Gastrocnemius medialis (tissue), 4 donors: ENCODE results near the gene DTNB. TPM values are rescaled to one million over a fixed set of nuclear protein-coding genes. Genes with fewer than 3 reads are reported as not detected.

Source experiments
- ATAC-seq, 2 donors: fragments of 150-250 bp; one replicate each; pipeline ENCODE4 v1.9.1; 2016
- DNase-seq, 2 donors: peaks; one replicate each; pipeline ENCODE4 v3.0.0-alpha.2; 2019
- H3K27ac ChIP-seq, 4 donors: fragments of 200-600 bp; sonication (generic); 1 replicate in 1 of 4; 2 replicates in 3 of 4; pipeline ENCODE4 v1.5.1; 2016 to 2018; ENCODE audit warnings: mild to moderate bottlenecking in 2 of 4, moderate library complexity in 1 of 4
- H3K27me3 ChIP-seq, 3 donors: fragments of 200-600 bp; sonication (generic) in 2 of 3; 1 replicate in 1 of 3; 2 replicates in 2 of 3; pipeline versions ENCODE4 v1.5.1 to v1.6.0; 2016 to 2019; ENCODE audit warnings: mild to moderate bottlenecking in 1 of 3, moderate library complexity in 1 of 3
- H3K36me3 ChIP-seq, 2 donors: fragments of 200-600 bp; sonication (generic) in 1 of 2; one replicate each; pipeline ENCODE4 v1.5.1; 2017 to 2018
- H3K4me1 ChIP-seq, 2 donors: fragments of 200-600 bp; sonication (generic) in 1 of 2; one replicate each; pipeline ENCODE4 v1.5.1; 2016 to 2017; ENCODE audit warnings: mild to moderate bottlenecking in 2 of 2
- H3K4me3 ChIP-seq, 4 donors: fragments of 200-600 bp; sonication (generic) in 3 of 4; 1 replicate in 1 of 4; 2 replicates in 3 of 4; pipeline ENCODE4 v1.5.1; 2016 to 2019; ENCODE audit warnings: mild to moderate bottlenecking in 2 of 4
- H3K9me3 ChIP-seq, 3 donors: fragments of 200-600 bp; sonication (generic) in 2 of 3; 1 replicate in 1 of 3; 2 replicates in 2 of 3; pipeline ENCODE4 v1.5.1; 2016 to 2019
- POLR2A ChIP-seq, 2 donors: fragments of 450-650 bp; IDR thresholded peaks; one replicate each; pipeline ENCODE4 v1.6.1; 2017; ENCODE audit warnings: antibody characterized with exemption in 2 of 2, mild to moderate bottlenecking in 2 of 2, moderate library complexity in 2 of 2
- in situ Hi-C, 4 donors: fragments of 200-750 bp; cut with MboI; loops; one replicate each; pipeline versions ENCODE4 v1.15.0 to v1.8.0; 2017; ENCODE audit warnings: low sequenced_read_pairs in 4 of 4
- intact Hi-C: fragments of 100-400 bp; cut with DNase I; formaldehyde crosslinking; loops from one replicate; pipeline ENCODE4 v1.15.1; 2023; ENCODE audit warnings: low total_unique reads
- total RNA-seq, 4 donors: library from RNA; depleted of rRNA; stranded (reverse); fragments of >200 nt; gene quantifications; one replicate each; pipeline versions ENCODE4 v1.1.0 to v1.2.3, GENCODE V29; 2016
- TF ChIP-seq, protein P1 (sequence below), 5 experiments: fragments of 450-650 bp in 3 of 5; fragments of 200-600 bp in 2 of 5; sonication (generic) in 2 of 5; IDR thresholded peaks in 4 of 5; conservative IDR thresholded peaks in 1 of 5; 1 replicate in 4 of 5; 2 replicates in 1 of 5; pipeline ENCODE4 v1.5.1; 2016 to 2019; ENCODE audit warnings: antibody characterized with exemption in 5 of 5, mild to moderate bottlenecking in 3 of 5, moderate library complexity in 3 of 5

DTNB gene
- total RNA-seq, 4 donors from 2014 or later: 1.0 to 6.6 (median 4.1) TPM

DNA sequence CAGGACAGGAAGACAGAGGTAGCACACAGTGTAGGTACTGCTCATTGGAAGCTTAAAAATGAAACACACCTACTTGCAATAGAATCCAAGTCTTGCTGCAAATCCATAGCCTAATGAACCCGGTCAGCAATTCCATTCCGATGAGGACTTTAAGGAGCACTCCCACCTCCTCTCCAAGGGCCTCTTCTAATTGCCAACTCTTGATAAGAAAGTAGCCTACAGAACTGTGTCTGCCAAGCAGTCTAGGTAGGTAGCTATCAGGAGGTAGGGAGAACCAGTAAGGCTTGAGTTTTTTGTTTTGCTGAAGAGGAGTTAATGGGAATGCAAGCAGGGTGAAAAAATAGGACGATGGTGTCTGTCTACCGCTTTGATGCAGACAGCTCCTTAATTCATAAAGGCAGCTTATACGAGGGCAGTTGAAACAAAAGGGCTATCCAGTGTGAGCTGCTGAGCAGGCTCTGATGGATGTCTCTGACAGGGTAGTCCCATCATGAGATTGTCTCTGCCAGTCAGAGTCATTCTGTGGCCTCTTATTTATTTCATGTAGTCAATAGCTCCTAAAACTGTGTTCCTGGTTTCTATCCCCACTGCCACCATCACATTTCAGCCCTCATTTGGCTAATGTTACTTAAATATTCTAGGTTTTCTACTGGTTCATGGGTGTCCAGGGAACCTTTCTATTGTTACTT is 176.0 kb downstream of the DTNB start:
- Histone ChIP-seq H3K4me3 (no peak overlapping the region), H3K27ac (no peak overlapping the region), H3K36me3 (no peaks in the 10 kb centered on the region), H3K9me3 (no peaks in the 10 kb centered on the region), H3K27me3 (no peaks in the 10 kb centered on the region), H3K4me1 (no peaks in the 10 kb centered on the region)
- DNase-seq (no peak), ATAC-seq (no peak)
- intact Hi-C loops (no loop called here), in situ Hi-C loops (no loop called here)
- TF ChIP-seq POLR2A (IDR thresholded peaks at IDR 0.05): no peak
- TF ChIP-seq, protein P1, sequence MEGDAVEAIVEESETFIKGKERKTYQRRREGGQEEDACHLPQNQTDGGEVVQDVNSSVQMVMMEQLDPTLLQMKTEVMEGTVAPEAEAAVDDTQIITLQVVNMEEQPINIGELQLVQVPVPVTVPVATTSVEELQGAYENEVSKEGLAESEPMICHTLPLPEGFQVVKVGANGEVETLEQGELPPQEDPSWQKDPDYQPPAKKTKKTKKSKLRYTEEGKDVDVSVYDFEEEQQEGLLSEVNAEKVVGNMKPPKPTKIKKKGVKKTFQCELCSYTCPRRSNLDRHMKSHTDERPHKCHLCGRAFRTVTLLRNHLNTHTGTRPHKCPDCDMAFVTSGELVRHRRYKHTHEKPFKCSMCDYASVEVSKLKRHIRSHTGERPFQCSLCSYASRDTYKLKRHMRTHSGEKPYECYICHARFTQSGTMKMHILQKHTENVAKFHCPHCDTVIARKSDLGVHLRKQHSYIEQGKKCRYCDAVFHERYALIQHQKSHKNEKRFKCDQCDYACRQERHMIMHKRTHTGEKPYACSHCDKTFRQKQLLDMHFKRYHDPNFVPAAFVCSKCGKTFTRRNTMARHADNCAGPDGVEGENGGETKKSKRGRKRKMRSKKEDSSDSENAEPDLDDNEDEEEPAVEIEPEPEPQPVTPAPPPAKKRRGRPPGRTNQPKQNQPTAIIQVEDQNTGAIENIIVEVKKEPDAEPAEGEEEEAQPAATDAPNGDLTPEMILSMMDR (IDR thresholded peaks at IDR 0.05 in 4 of 5, conservative IDR thresholded peaks at IDR 0.05 in 1 of 5): no peak

DNA sequence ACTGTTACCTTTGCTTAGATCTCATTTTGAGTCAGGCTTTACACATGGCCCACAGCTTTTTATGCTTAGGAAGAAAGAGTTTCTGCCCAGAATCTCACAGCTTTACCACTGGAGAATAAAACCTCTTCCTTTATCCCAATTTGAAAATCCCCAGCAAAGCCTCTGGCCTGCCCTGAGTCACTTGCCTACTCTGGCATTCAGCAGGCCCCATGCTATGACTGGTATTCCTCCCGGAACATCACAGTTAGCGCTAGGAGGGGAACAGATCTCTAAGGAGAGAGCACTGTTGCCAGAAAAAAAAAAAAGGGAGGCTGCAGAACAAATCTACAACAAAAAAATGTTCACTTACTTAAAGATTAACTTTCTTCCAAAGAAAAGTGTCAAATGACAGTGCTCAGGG is 178.8 kb downstream of the DTNB start:
- no peak for DNase-seq
- intact Hi-C loops: no loop called here
- TF ChIP-seq POLR2A (IDR thresholded peaks at IDR 0.05): no peak
- TF ChIP-seq, protein P1 (IDR thresholded peaks at IDR 0.05 in 4 of 5, conservative IDR thresholded peaks at IDR 0.05 in 1 of 5): no peak

GRCh38 chr2:25493207-25493606 is 180.2 kb downstream of the DTNB start:
- Histone ChIP-seq H3K36me3 (no peaks in the 10 kb centered on the region), H3K27me3 (no peaks in the 10 kb centered on the region), H3K9me3 (no peaks in the 10 kb centered on the region), H3K27ac (no peak overlapping the region), H3K4me3 (no peak overlapping the region), H3K4me1 (peaks cover 0 to 9% of the 10 kb centered on the region in 2 donors)
- intact Hi-C loops (no loop called here), in situ Hi-C loops (no loop called here)
- no peak for TF ChIP-seq POLR2A (IDR thresholded peaks at IDR 0.05)
- TF ChIP-seq, protein P1 (IDR thresholded peaks at IDR 0.05 in 4 of 5, conservative IDR thresholded peaks at IDR 0.05 in 1 of 5): no peak
- DNase-seq (no peak), ATAC-seq (no peak)

More for the DNA sequence above, 178.8 kb downstream of the DTNB start:
- H3K27ac ChIP-seq: no peak overlapping the region
- ATAC-seq: no peak
- no peaks in the 10 kb centered on the region for H3K27me3 ChIP-seq
- no peaks in the 10 kb centered on the region for H3K36me3 ChIP-seq
- in situ Hi-C loops: no loop called here
- no peak overlapping the region for H3K4me3 ChIP-seq
- H3K4me1 ChIP-seq: peaks cover 0 to 9% of the 10 kb centered on the region in 2 donors
- no peaks in the 10 kb centered on the region for H3K9me3 ChIP-seq

DNA sequence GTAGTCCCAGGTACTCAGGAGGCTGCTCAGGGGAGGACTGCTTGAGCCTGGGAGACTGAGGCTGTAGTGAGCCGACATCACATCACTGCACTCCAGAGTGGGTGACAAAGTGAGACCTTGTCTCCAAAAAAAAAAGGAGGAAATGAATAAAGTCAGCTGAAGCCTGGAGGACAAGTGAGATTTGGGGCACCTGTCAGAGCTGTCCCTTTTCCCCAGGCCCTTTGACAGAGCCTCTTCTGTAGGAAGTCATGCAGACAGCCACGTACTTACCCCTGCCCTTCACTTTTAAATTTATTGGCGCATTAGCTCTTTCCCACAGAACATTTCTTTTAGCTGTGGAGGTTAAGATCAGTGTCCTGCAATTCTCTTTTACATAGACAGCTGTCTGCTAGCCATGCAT is 180.7 kb downstream of the DTNB start:
- in situ Hi-C loops: no loop called here
- TF ChIP-seq, protein P1 (IDR thresholded peaks at IDR 0.05 in 4 of 5, conservative IDR thresholded peaks at IDR 0.05 in 1 of 5): no peak
- no peak for TF ChIP-seq POLR2A (IDR thresholded peaks at IDR 0.05)
- H3K9me3 ChIP-seq: no peaks in the 10 kb centered on the region
- intact Hi-C loops: no loop called here
- ATAC-seq (no peak), DNase-seq (no peak)
- H3K4me3 ChIP-seq: no peak overlapping the region
- no peak overlapping the region for H3K27ac ChIP-seq
- peaks cover 0 to 9% of the 10 kb centered on the region in 2 donors for H3K4me1 ChIP-seq
- no peaks in the 10 kb centered on the region for H3K27me3 ChIP-seq
- H3K36me3 ChIP-seq: no peaks in the 10 kb centered on the region
